ENCODE data around the gene UBE4B.
"Not testable (repeated sequence)": the region's sequence is repeated elsewhere in the genome, so short reads cannot be mapped to it uniquely, and the experiment has no call there.

GRCh38 chr1:10021992-10022391 is 10.8 kb upstream of the UBE4B start:
- TF ChIP-seq, protein P1, sequence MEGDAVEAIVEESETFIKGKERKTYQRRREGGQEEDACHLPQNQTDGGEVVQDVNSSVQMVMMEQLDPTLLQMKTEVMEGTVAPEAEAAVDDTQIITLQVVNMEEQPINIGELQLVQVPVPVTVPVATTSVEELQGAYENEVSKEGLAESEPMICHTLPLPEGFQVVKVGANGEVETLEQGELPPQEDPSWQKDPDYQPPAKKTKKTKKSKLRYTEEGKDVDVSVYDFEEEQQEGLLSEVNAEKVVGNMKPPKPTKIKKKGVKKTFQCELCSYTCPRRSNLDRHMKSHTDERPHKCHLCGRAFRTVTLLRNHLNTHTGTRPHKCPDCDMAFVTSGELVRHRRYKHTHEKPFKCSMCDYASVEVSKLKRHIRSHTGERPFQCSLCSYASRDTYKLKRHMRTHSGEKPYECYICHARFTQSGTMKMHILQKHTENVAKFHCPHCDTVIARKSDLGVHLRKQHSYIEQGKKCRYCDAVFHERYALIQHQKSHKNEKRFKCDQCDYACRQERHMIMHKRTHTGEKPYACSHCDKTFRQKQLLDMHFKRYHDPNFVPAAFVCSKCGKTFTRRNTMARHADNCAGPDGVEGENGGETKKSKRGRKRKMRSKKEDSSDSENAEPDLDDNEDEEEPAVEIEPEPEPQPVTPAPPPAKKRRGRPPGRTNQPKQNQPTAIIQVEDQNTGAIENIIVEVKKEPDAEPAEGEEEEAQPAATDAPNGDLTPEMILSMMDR (IDR thresholded peaks at IDR 0.05; ENCODE audit: borderline replicate concordance, extremely low read depth, low read length, poor library complexity, severe bottlenecking) = not testable (repeated sequence)
- not testable (repeated sequence) for TF ChIP-seq EZH2 (IDR thresholded peaks at IDR 0.05; ENCODE audit: borderline replicate concordance, low read depth, low read length, severe bottlenecking)

All from DND-41 (cell line).